Erythroblast (primary cell): ENCODE data around the gene MYRIP.

Experiments
- DNase-seq, 2 experiments: peaks; one replicate each; lab custom pipeline; 2025; lab: John Stamatoyannopoulos, UW
- GATA1 ChIP-seq: IDR thresholded peaks from 2 replicates; pipeline ENCODE4 v1.6.1; 2011; ENCODE audit warnings: low read depth, mild to moderate bottlenecking, control low read depth, low read length, moderate library complexity
- POLR2A ChIP-seq: IDR thresholded peaks from 2 replicates; pipeline ENCODE4 v1.6.1; 2011; ENCODE audit warnings: mild to moderate bottlenecking, low read length

Gene MYRIP

GRCh38 chr3:39839484-39839883 lies 30.1 kb downstream of the MYRIP start:
- no peak for DNase-seq
- no peak for TF ChIP-seq GATA1
- no peak for TF ChIP-seq POLR2A

- no peak for DNase-seq
- no peak for TF ChIP-seq GATA1
- no peak for TF ChIP-seq POLR2A
Measured at GRCh38 chr3:39843440-39843839, 34.0 kb downstream of the MYRIP start.

GRCh38 chr3:39848365-39848764 lies 39.0 kb downstream of the MYRIP start:
- TF ChIP-seq GATA1 = no peak
- TF ChIP-seq POLR2A = no peak
- no peak for DNase-seq

- no peak for DNase-seq
- no peak for TF ChIP-seq POLR2A
- TF ChIP-seq GATA1 = no peak
Measured at GRCh38 chr3:39849992-39850715, 40.7 kb downstream of the MYRIP start.

GRCh38 chr3:39850716-39851032 lies 41.3 kb downstream of the MYRIP start:
- no peak for DNase-seq
- no peak for TF ChIP-seq GATA1
- no peak for TF ChIP-seq POLR2A

GRCh38 chr3:39855517-39855916 lies 46.1 kb downstream of the MYRIP start:
- no peak for TF ChIP-seq GATA1
- TF ChIP-seq POLR2A = no peak
- no peak for DNase-seq

- DNase-seq = no peak
- TF ChIP-seq POLR2A (no peak), GATA1 (no peak)
Measured at GRCh38 chr3:39869890-39870289, 60.5 kb downstream of the MYRIP start.

- TF ChIP-seq POLR2A = no peak
- TF ChIP-seq GATA1 = no peak
- no peak for DNase-seq
Measured at GRCh38 chr3:39870706-39871105, 61.3 kb downstream of the MYRIP start.

- no peak for TF ChIP-seq GATA1
- TF ChIP-seq POLR2A = no peak
- DNase-seq = no peak
Measured at GRCh38 chr3:39879581-39879980, 70.2 kb downstream of the MYRIP start.

- no peak for TF ChIP-seq POLR2A
- TF ChIP-seq GATA1 = no peak
- no peak for DNase-seq
Measured at GRCh38 chr3:39882111-39882510, 72.7 kb downstream of the MYRIP start.

- TF ChIP-seq POLR2A (no peak), GATA1 (no peak)
- DNase-seq = no peak
Measured at GRCh38 chr3:39892068-39892467, 82.7 kb downstream of the MYRIP start.

GRCh38 chr3:39896184-39896583 lies 86.8 kb downstream of the MYRIP start:
- no peak for DNase-seq

GRCh38 chr3:39900462-39901002 lies 91.1 kb downstream of the MYRIP start:
- no peak for DNase-seq
- TF ChIP-seq GATA1 = no peak

More at GRCh38 chr3:39896184-39896583, 86.8 kb downstream of the MYRIP start:
- TF ChIP-seq POLR2A (no peak), GATA1 (no peak)

- no peak for DNase-seq
- TF ChIP-seq POLR2A (no peak), GATA1 (no peak)
Measured at GRCh38 chr3:39903253-39903652, 93.8 kb downstream of the MYRIP start.

- DNase-seq = no peak
- TF ChIP-seq POLR2A (no peak), GATA1 (no peak)
Measured at GRCh38 chr3:39905788-39906187, 96.4 kb downstream of the MYRIP start.

GRCh38 chr3:39907981-39908380 lies 98.6 kb downstream of the MYRIP start:
- no peak for DNase-seq
- TF ChIP-seq GATA1 = no peak
- no peak for TF ChIP-seq POLR2A
